Vagina (tissue), 2 donors: ENCODE results near the gene NDFIP2. TPM values are rescaled to one million over a fixed set of nuclear protein-coding genes. Genes with fewer than 3 reads are reported as not detected.

Experiments used
- DNase-seq, 2 donors: peaks; one replicate each; pipeline ENCODE4 v3.0.0-alpha.2; 2017; ENCODE audit errors: extremely low spot score in 2 of 2
- H3K27ac ChIP-seq: fragments of 200-600 bp; sonication (generic); one replicate; pipeline ENCODE4 v1.5.1; 2019
- H3K27me3 ChIP-seq: fragments of 200-600 bp; sonication (generic); one replicate; pipeline ENCODE4 v1.5.1; 2019
- H3K36me3 ChIP-seq, 2 donors: fragments of 200-600 bp; sonication (generic); one replicate each; pipeline ENCODE4 v1.5.1; 2017 to 2019
- H3K4me1 ChIP-seq: fragments of 200-600 bp; sonication (generic); one replicate; pipeline ENCODE4 v1.5.1; 2019
- H3K4me3 ChIP-seq, 2 donors: fragments of 200-600 bp; sonication (generic); 1 replicate in 1 of 2; 2 replicates in 1 of 2; pipeline ENCODE4 v1.5.1; 2016 to 2019
- H3K9me3 ChIP-seq: fragments of 200-600 bp; sonication (generic); one replicate; pipeline ENCODE4 v1.5.1; 2019
- POLR2A ChIP-seq, 2 donors: fragments of 450-650 bp; IDR thresholded peaks; one replicate each; pipeline ENCODE4 v1.6.1; 2017; ENCODE audit warnings: antibody characterized with exemption in 2 of 2, mild to moderate bottlenecking in 2 of 2, moderate library complexity in 2 of 2
- POLR2AphosphoS5 ChIP-seq, 2 donors: sonication (generic); formaldehyde crosslinking; IDR thresholded peaks; one replicate each; pipeline ENCODE4 v1.9.0; 2017; ENCODE audit warnings: antibody characterized with exemption in 2 of 2, mild to moderate bottlenecking in 2 of 2, low read depth in 1 of 2; ENCODE audit not compliant: insufficient read depth in 1 of 2
- intact Hi-C: fragments of 100-400 bp; cut with DNase I; formaldehyde crosslinking; loops from one replicate; pipeline ENCODE4 v1.15.1; 2023
- total RNA-seq: library from RNA; depleted of rRNA; stranded (reverse); fragments of >200 nt; gene quantifications from one replicate; pipeline ENCODE4 v1.2.3, GENCODE V29; 2016
- TF ChIP-seq, protein P1 (sequence below), 3 experiments: fragments of 450-650 bp in 2 of 3; fragments of 200-600 bp in 1 of 3; sonication (generic) in 1 of 3; IDR thresholded peaks; one replicate each; pipeline ENCODE4 v1.5.1; 2017 to 2019; ENCODE audit warnings: antibody characterized with exemption in 3 of 3, mild to moderate bottlenecking in 2 of 3, moderate library complexity in 2 of 3

The NDFIP2 gene
- total RNA-seq, 1 donor from 2014 or later: 26.8 TPM

DNA sequence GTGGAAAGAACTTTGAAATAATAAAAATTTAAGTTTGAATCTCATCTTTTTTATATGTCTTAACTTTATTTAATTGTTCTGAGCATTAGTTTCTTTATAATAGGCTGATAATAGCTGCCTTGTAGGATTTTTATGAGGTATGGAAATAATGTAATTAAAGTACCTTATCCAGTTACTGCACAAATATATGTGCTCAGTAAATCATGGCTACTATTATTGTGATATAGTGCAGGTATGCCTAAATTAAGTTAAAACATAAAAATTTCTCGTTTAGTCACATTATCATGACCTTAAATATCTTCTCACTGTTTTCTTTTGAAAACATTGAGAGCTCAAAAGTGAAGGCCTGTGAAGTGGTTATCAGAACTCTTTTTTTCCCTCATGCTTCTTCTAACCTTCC, 62.9 kb downstream of the NDFIP2 start:
- no peaks in the 10 kb centered on the region for H3K4me1 ChIP-seq
- DNase-seq: no peak
- no peak overlapping the region for H3K4me3 ChIP-seq
- TF ChIP-seq, protein P1, sequence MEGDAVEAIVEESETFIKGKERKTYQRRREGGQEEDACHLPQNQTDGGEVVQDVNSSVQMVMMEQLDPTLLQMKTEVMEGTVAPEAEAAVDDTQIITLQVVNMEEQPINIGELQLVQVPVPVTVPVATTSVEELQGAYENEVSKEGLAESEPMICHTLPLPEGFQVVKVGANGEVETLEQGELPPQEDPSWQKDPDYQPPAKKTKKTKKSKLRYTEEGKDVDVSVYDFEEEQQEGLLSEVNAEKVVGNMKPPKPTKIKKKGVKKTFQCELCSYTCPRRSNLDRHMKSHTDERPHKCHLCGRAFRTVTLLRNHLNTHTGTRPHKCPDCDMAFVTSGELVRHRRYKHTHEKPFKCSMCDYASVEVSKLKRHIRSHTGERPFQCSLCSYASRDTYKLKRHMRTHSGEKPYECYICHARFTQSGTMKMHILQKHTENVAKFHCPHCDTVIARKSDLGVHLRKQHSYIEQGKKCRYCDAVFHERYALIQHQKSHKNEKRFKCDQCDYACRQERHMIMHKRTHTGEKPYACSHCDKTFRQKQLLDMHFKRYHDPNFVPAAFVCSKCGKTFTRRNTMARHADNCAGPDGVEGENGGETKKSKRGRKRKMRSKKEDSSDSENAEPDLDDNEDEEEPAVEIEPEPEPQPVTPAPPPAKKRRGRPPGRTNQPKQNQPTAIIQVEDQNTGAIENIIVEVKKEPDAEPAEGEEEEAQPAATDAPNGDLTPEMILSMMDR (IDR thresholded peaks at IDR 0.05): no peak
- TF ChIP-seq POLR2A (IDR thresholded peaks at IDR 0.05) (no peak), POLR2AphosphoS5 (IDR thresholded peaks at IDR 0.05; ENCODE audit: insufficient read depth in 1 of 2, low read depth in 1 of 2) (no peak)
- no peaks in the 10 kb centered on the region for H3K27me3 ChIP-seq
- intact Hi-C loops: no loop called here
- no peaks in the 10 kb centered on the region for H3K9me3 ChIP-seq
- H3K36me3 ChIP-seq: peaks cover 0 to 4% of the 10 kb centered on the region in 2 donors
- H3K27ac ChIP-seq: no peak overlapping the region

DNA sequence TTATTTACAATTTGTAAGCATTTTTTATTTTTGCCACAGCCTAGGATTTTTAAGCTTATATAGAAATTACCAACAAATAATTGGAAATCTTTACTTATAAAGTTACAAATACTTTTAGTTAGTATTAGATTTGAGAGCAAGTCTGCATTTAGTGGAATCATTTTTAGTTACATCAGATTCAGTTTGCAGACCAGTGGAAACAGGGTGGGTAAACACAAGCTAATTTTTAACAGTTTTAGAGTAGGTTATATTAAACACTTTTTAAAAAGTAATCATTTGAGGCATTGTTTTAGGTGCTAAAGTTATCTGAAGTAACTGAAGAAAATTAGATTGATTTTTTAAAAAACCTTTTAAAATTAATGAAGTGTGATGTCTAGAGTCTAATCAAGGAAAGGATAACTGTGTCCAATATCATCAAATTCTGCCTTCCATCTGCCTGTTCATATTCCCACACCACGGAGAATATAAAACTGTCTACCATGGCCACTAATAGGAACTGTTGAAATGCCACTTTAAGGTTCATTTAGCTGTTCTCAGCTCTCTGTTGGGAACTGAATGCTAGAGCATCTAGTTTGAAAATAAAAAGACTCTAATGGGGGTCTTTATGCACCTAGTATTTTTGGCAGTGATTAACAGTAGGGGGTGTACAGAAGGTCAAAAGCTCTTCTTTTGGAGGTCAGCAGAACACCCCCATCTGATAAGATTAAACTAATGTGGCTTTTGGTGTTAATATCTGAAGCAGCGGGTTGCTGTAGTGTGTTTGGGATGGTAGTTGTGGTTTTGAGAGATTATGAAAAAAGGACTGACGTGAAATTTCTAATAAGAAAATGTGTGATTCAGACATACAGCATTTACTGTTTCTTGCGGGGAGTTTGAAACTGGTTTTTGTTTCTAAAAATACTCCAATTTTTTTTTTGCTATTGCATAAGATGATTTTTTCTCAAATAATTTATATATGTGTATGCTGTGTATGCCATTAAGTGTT, 66.5 kb downstream of the NDFIP2 start:
- no peaks in the 10 kb centered on the region for H3K36me3 ChIP-seq
- intact Hi-C loops: no loop called here
- H3K27ac ChIP-seq: no peak overlapping the region
- no peaks in the 10 kb centered on the region for H3K27me3 ChIP-seq
- DNase-seq: no peak
- no peaks in the 10 kb centered on the region for H3K4me1 ChIP-seq
- H3K4me3 ChIP-seq: no peak overlapping the region
- H3K9me3 ChIP-seq: no peaks in the 10 kb centered on the region
- TF ChIP-seq POLR2A (IDR thresholded peaks at IDR 0.05) (no peak), POLR2AphosphoS5 (IDR thresholded peaks at IDR 0.05; ENCODE audit: insufficient read depth in 1 of 2, low read depth in 1 of 2) (no peak)
- TF ChIP-seq, protein P1 (IDR thresholded peaks at IDR 0.05): no peak

DNA sequence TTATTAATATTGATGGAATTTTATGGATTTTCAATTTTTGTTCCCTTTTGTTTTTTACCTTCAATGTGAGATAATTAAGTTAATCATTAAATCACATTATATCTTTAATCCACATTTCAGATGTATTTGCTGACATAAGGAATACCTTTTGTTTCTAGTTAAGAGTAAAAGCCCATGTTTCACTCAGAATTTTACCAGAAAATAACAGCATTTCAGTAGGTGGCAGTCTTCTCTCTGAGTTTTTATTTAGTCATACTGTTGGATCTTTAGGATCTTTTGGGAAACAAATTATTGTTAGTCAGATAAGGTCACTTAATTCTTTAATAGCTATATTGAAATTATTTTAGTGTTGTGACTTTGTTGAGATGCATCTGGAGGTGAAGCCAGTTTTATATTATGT, 67.9 kb downstream of the NDFIP2 start:
- Histone ChIP-seq H3K4me1 (no peaks in the 10 kb centered on the region), H3K4me3 (no peak overlapping the region), H3K9me3 (no peaks in the 10 kb centered on the region), H3K27ac (no peak overlapping the region), H3K36me3 (no peaks in the 10 kb centered on the region), H3K27me3 (no peaks in the 10 kb centered on the region)
- DNase-seq: no peak
- TF ChIP-seq POLR2AphosphoS5 (IDR thresholded peaks at IDR 0.05; ENCODE audit: insufficient read depth in 1 of 2, low read depth in 1 of 2) (no peak), POLR2A (IDR thresholded peaks at IDR 0.05) (no peak)
- TF ChIP-seq, protein P1 (IDR thresholded peaks at IDR 0.05): no peak
- intact Hi-C loops: no loop called here

DNA sequence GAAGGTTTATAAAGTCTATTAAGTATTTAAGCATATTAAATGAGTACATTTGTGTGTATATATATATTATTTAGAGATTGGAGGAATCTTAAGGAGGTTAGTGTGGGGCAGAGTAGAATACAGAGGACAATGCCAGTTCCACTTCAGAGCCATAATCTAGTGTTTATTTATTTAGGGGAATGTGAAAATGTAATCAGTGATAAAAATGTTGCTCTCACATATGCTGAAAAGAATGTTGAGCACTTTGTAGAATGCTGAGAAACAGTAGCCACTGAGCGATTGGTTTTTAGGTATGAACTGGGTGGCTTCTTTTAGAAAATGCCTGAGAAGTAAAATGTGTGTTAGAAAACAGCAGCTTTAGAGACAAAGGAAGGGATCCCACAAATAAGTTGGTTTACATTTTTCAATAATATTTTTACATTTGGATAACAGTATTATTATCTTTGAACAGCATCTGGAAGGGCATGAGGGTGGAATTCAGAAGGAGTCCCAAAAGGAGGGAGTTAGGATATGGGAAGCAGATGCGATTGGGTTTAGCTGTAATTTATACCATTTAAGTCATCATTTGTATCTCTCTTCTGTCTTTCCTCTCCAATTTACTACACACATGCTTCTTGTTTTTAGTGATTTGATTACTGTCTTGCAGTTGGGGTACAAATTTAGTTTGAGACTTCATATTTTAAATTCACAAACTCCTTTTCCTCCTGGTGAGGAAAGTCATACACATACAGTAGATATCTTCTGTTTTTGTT, 68.6 kb downstream of the NDFIP2 start:
- DNase-seq: no peak
- no peak for TF ChIP-seq POLR2AphosphoS5 (IDR thresholded peaks at IDR 0.05; ENCODE audit: insufficient read depth in 1 of 2, low read depth in 1 of 2)
- no peak for TF ChIP-seq POLR2A (IDR thresholded peaks at IDR 0.05)
- intact Hi-C loops: no loop called here

DNA sequence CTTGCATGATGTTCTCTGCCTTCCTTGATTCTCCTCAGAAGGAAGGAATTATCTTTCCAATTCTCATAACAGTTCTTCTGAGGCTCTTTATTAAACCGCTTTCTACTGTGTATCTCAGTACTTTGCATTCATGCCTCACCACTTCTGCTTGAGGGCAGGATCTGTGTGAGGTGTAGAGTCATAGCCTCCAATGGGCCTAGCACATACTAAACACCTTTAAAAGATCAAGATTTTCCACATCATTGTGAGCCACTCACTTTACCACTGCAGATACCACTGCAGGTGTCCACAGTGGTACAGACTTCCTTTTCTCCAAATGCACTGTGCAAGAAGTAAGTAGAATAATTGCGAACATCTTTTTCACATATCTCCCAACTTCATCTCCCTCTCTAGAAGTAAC, 76.7 kb downstream of the NDFIP2 start:
- no peak overlapping the region for H3K4me3 ChIP-seq
- intact Hi-C loops: no loop called here
- H3K36me3 ChIP-seq: peaks cover 0 to 18% of the 10 kb centered on the region in 2 donors
- no peak overlapping the region for H3K27ac ChIP-seq
- no peaks in the 10 kb centered on the region for H3K27me3 ChIP-seq
- H3K9me3 ChIP-seq: no peaks in the 10 kb centered on the region
- no peaks in the 10 kb centered on the region for H3K4me1 ChIP-seq
- DNase-seq: no peak
- TF ChIP-seq POLR2A (IDR thresholded peaks at IDR 0.05): no peak
- TF ChIP-seq POLR2AphosphoS5 (IDR thresholded peaks at IDR 0.05; ENCODE audit: insufficient read depth in 1 of 2, low read depth in 1 of 2): no peak
- TF ChIP-seq, protein P1 (IDR thresholded peaks at IDR 0.05): no peak

More for the DNA sequence above, 68.6 kb downstream of the NDFIP2 start:
- H3K36me3 ChIP-seq: no peaks in the 10 kb centered on the region
- no peaks in the 10 kb centered on the region for H3K9me3 ChIP-seq
- no peaks in the 10 kb centered on the region for H3K27me3 ChIP-seq
- no peaks in the 10 kb centered on the region for H3K4me1 ChIP-seq
- no peak overlapping the region for H3K27ac ChIP-seq
- H3K4me3 ChIP-seq: no peak overlapping the region
